ENCODE measurements around the gene NET1.

- TF ChIP-seq EP300 (IDR thresholded peaks at IDR 0.05; ENCODE audit: borderline replicate concordance) (no peak), EGR1 (IDR thresholded peaks at IDR 0.05) (no peak), MAX (IDR thresholded peaks at IDR 0.05) (no peak), CEBPB (IDR thresholded peaks at IDR 0.05) (no peak), YY1 (IDR thresholded peaks at IDR 0.05; ENCODE audit: low read depth) (no peak)
These were observed 7.2 kb downstream of the NET1 start for GRCh38 chr10:5419466-5420094.
